HFFc6 (cell line): ENCODE data around the gene RCC2. TPM values are rescaled to one million over a fixed set of nuclear protein-coding genes. Genes with fewer than 3 reads are reported as not detected.
"Not testable (repeated sequence)": the region's sequence is repeated elsewhere in the genome, so short reads cannot be mapped to it uniquely, and the experiment has no call there.

Source experiments
- DNase-seq: peaks from one replicate; pipeline ENCODE4 v3.0.0-alpha.2; 2018
- H3K27ac Mint-ChIP-seq: 2 replicates; pipeline ENCODE4 v1.8.0; 2020; ENCODE audit warnings: mild to moderate bottlenecking, mixed read lengths
- H3K27me3 Mint-ChIP-seq: 2 replicates; pipeline ENCODE4 v1.8.0; 2021; ENCODE audit warnings: mild to moderate bottlenecking, moderate library complexity, mixed read lengths; ENCODE audit not compliant: insufficient read depth
- H3K36me3 Mint-ChIP-seq: 2 replicates; pipeline ENCODE4 v1.8.0; 2021; ENCODE audit warnings: low read depth, mixed read lengths
- H3K4me1 Mint-ChIP-seq: 2 replicates; pipeline ENCODE4 v1.8.0; 2020; ENCODE audit warnings: low read depth, mixed read lengths
- H3K4me3 Mint-ChIP-seq: 2 replicates; pipeline ENCODE4 v1.8.0; 2020; ENCODE audit warnings: mild to moderate bottlenecking, moderate library complexity, mixed read lengths
- H3K9me3 Mint-ChIP-seq: 2 replicates; pipeline ENCODE4 v1.8.0; 2020; ENCODE audit warnings: mild to moderate bottlenecking, mixed read lengths
- CTCF ChIP-seq: fragments of 200-600 bp; sonication (generic); IDR thresholded peaks from 2 replicates; pipeline ENCODE4 v1.5.0; 2021; ENCODE audit warnings: antibody characterized with exemption, mild to moderate bottlenecking
- total RNA-seq, 6 experiments: library from RNA; stranded (reverse); fragmentation: NEBNext Ultra II Directional; extraction: Animal tissue kit (Norgen Biotek cat#: 25700); gene quantifications; 2 replicates in 1 of 6; 3 replicates in 5 of 6; pipeline ENCODE4 v1.2.3, GENCODE V29; 2021

The RCC2 gene
- total RNA-seq, 6 experiments from 2014 or later = 36.0 to 43.8 (median 38.0) TPM

- Mint-ChIP-seq H3K27me3 (peaks cover 2% of the 10 kb centered on the region), H3K4me3 (peak overlapping the region; percentile 4; the same call in 1 of the 2 replicates), H3K9me3 (no peaks in the 10 kb centered on the region), H3K4me1 (peaks cover 15% of the 10 kb centered on the region), H3K36me3 (no peaks in the 10 kb centered on the region), H3K27ac (peak overlapping the region; percentile 57; the same call in 1 of the 2 replicates)
- DNase-seq = peak; percentile 95
- no peak for TF ChIP-seq CTCF
These were observed 36.3 kb upstream of the RCC2 start for GRCh38 chr1:17475752-17476151.

GRCh38 chr1:17474836-17475555, 35.5 kb upstream of the RCC2 start:
- not testable (repeated sequence) for H3K27me3 Mint-ChIP-seq, H3K27ac Mint-ChIP-seq
- H3K4me1 Mint-ChIP-seq = peaks cover 15% of the 10 kb centered on the region

GRCh38 chr1:17472814-17473213, 33.3 kb upstream of the RCC2 start:
- Mint-ChIP-seq H3K27ac (no peak overlapping the region), H3K36me3 (no peaks in the 10 kb centered on the region), H3K4me3 (no peak overlapping the region), H3K9me3 (no peaks in the 10 kb centered on the region), H3K27me3 (peaks cover 4% of the 10 kb centered on the region; the same call in 1 of the 2 replicates), H3K4me1 (peaks cover 15% of the 10 kb centered on the region)
- DNase-seq = no peak
- no peak for TF ChIP-seq CTCF

More at GRCh38 chr1:17474836-17475555, 35.5 kb upstream of the RCC2 start:
- not testable (repeated sequence) for H3K9me3 Mint-ChIP-seq, H3K36me3 Mint-ChIP-seq, H3K4me3 Mint-ChIP-seq, DNase-seq

GRCh38 chr1:17471393-17471792, 31.9 kb upstream of the RCC2 start:
- TF ChIP-seq CTCF = no peak
- Mint-ChIP-seq H3K36me3 (no peaks in the 10 kb centered on the region), H3K4me1 (peaks cover 11% of the 10 kb centered on the region), H3K27me3 (peaks cover 7% of the 10 kb centered on the region; the same call in 1 of the 2 replicates), H3K4me3 (no peak overlapping the region), H3K9me3 (no peaks in the 10 kb centered on the region), H3K27ac (no peak overlapping the region)
- DNase-seq = no peak

- DNase-seq = no peak
- peaks cover 9% of the 10 kb centered on the region for H3K27me3 Mint-ChIP-seq
- no peaks in the 10 kb centered on the region for H3K36me3 Mint-ChIP-seq
- TF ChIP-seq CTCF = no peak
- no peaks in the 10 kb centered on the region for H3K4me1 Mint-ChIP-seq
- H3K27ac Mint-ChIP-seq = no peak overlapping the region
- H3K4me3 Mint-ChIP-seq = no peak overlapping the region
- H3K9me3 Mint-ChIP-seq = no peaks in the 10 kb centered on the region
These were observed 30.7 kb upstream of the RCC2 start for GRCh38 chr1:17470021-17470799.

GRCh38 chr1:17468357-17469265, 29.1 kb upstream of the RCC2 start:
- not testable (repeated sequence) for H3K27me3 Mint-ChIP-seq, H3K9me3 Mint-ChIP-seq, H3K36me3 Mint-ChIP-seq, H3K4me3 Mint-ChIP-seq, DNase-seq, H3K27ac Mint-ChIP-seq, H3K4me1 Mint-ChIP-seq
